Testis (tissue), 3 donors: ENCODE measurements around the gene SCAP. TPM values are rescaled to one million over a fixed set of nuclear protein-coding genes. Genes with fewer than 3 reads are reported as not detected.

Experiments used
- DNase-seq: peaks from one replicate; pipeline ENCODE4 v3.0.0-alpha.2; 2019
- H3K27ac ChIP-seq, 2 donors: fragments of 200-600 bp; sonication (generic); one replicate each; pipeline ENCODE4 v1.5.1; 2019
- H3K27me3 ChIP-seq: fragments of 200-600 bp; sonication (generic); one replicate; pipeline ENCODE4 v1.5.1; 2019
- H3K36me3 ChIP-seq: fragments of 200-600 bp; sonication (generic); one replicate; pipeline ENCODE4 v1.5.1; 2017; ENCODE audit warnings: low read depth; ENCODE audit errors: missing control alignments
- H3K4me1 ChIP-seq: fragments of 200-600 bp; sonication (generic); one replicate; pipeline ENCODE4 v1.5.1; 2019
- H3K4me3 ChIP-seq, 2 donors: fragments of 200-600 bp; sonication (generic); one replicate each; pipeline ENCODE4 v1.5.1; 2017 to 2019
- H3K9me3 ChIP-seq: fragments of 200-600 bp; sonication (generic); one replicate; pipeline ENCODE4 v1.5.1; 2017
- POLR2A ChIP-seq: fragments of 450-650 bp; IDR thresholded peaks from one replicate; pipeline ENCODE4 v1.6.1; 2017; ENCODE audit warnings: antibody characterized with exemption, mild to moderate bottlenecking, moderate library complexity
- WGBS, 2 donors: methylation state at CpG; one replicate each; pipeline ENCODE4 v1.1.5; 2018; 5-methylcytosine and 5-hydroxymethylcytosine counted together
- intact Hi-C: fragments of 100-400 bp; cut with DNase I; formaldehyde crosslinking; loops from one replicate; pipeline ENCODE4 v1.15.1; 2023; ENCODE audit warnings: low total_unique reads
- polyA plus RNA-seq: library from polyadenylated mRNA; stranded (reverse); fragments of 350-450 nt; fragmentation: Illumina TruSeq; extraction: RNeasy Lipid Tissue Mini Kit (QIAGEN cat#74804); gene quantifications from one replicate; pipeline ENCODE4 v1.2.3, GENCODE V29; 2014; ENCODE audit warnings: low read depth, low replicate concordance; ENCODE audit not compliant: insufficient read depth
- total RNA-seq, 2 donors: library from RNA; depleted of rRNA; stranded (reverse); fragments of >200 nt; gene quantifications; one replicate each; pipeline ENCODE4 v1.2.3, GENCODE V29; 2016
- TF ChIP-seq, protein P1 (sequence below), 3 experiments: fragments of 450-650 bp in 2 of 3; fragments of 200-600 bp in 1 of 3; sonication (generic) in 1 of 3; IDR thresholded peaks; one replicate each; pipeline ENCODE4 v1.5.1; 2016 to 2019; ENCODE audit warnings: antibody characterized with exemption in 3 of 3, mild to moderate bottlenecking in 2 of 3, moderate library complexity in 1 of 3

Gene SCAP
- total and polyA plus RNA-seq, 3 donors from 2014 or later = 120 to 313 (median 276) TPM

DNA sequence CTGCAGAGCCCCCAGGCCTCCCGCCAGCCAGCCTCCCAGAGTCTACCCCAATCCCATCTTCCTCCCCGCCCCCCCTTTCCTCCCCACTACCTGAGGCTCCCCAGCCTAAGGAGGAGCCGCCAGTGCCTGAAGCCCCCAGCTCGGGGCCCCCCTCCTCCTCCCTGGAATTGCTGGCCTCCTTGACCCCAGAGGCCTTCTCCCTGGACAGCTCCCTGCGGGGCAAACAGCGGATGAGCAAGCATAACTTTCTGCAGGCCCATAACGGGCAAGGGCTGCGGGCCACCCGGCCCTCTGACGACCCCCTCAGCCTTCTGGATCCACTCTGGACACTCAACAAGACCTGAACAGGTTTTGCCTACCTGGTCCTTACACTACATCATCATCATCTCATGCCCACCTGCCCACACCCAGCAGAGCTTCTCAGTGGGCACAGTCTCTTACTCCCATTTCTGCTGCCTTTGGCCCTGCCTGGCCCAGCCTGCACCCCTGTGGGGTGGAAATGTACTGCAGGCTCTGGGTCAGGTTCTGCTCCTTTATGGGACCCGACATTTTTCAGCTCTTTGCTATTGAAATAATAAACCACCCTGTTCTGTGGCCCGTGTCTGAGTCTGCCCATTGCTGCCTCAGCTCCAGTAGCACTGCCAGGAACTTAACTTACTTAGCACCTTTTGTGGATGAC, 62.8 kb downstream of the SCAP start:
- Histone ChIP-seq H3K27me3 (no peaks in the 10 kb centered on the region), H3K27ac (no peak overlapping the region), H3K9me3 (no peaks in the 10 kb centered on the region), H3K4me3 (no peak overlapping the region), H3K4me1 (peaks cover 7% of the 10 kb centered on the region), H3K36me3 (no peaks in the 10 kb centered on the region)
- 59 to 70% methylated on average over 2 to 11 of the region's 12 CpGs for WGBS, 2 donors
- intact Hi-C loops = no loop called here
- no peak for DNase-seq
- no peak for TF ChIP-seq POLR2A
- TF ChIP-seq, protein P1, sequence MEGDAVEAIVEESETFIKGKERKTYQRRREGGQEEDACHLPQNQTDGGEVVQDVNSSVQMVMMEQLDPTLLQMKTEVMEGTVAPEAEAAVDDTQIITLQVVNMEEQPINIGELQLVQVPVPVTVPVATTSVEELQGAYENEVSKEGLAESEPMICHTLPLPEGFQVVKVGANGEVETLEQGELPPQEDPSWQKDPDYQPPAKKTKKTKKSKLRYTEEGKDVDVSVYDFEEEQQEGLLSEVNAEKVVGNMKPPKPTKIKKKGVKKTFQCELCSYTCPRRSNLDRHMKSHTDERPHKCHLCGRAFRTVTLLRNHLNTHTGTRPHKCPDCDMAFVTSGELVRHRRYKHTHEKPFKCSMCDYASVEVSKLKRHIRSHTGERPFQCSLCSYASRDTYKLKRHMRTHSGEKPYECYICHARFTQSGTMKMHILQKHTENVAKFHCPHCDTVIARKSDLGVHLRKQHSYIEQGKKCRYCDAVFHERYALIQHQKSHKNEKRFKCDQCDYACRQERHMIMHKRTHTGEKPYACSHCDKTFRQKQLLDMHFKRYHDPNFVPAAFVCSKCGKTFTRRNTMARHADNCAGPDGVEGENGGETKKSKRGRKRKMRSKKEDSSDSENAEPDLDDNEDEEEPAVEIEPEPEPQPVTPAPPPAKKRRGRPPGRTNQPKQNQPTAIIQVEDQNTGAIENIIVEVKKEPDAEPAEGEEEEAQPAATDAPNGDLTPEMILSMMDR (IDR thresholded peaks at IDR 0.05) = peak in 2 of 3 experiments; percentile 12 to 28

DNA sequence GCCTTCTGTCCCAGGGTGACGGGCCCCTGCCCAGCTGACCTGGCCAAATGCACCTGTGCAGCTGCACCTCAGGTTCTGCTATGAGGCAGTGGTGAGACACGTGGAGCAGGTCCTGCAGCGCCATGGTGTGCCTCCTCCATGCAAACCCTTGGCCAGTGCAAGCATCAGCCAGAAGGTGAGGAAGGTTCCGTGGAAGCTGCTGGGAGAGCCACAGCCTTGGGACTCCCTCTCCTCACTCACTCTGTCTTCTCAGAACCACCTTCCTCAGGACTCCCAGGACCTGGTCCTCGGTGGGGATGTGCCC, 63.3 kb downstream of the SCAP start:
- TF ChIP-seq, protein P1 (IDR thresholded peaks at IDR 0.05) = no peak
- TF ChIP-seq POLR2A = no peak
- no peak for DNase-seq
- WGBS, 2 donors = 70 to 89% methylated on average over 2 to 5 of the region's 5 CpGs
- no peak overlapping the region for H3K4me3 ChIP-seq
- H3K27me3 ChIP-seq = no peaks in the 10 kb centered on the region
- no peak overlapping the region for H3K27ac ChIP-seq
- H3K4me1 ChIP-seq = peaks cover 7% of the 10 kb centered on the region
- intact Hi-C loops = no loop called here
- no peaks in the 10 kb centered on the region for H3K36me3 ChIP-seq
- H3K9me3 ChIP-seq = no peaks in the 10 kb centered on the region

DNA sequence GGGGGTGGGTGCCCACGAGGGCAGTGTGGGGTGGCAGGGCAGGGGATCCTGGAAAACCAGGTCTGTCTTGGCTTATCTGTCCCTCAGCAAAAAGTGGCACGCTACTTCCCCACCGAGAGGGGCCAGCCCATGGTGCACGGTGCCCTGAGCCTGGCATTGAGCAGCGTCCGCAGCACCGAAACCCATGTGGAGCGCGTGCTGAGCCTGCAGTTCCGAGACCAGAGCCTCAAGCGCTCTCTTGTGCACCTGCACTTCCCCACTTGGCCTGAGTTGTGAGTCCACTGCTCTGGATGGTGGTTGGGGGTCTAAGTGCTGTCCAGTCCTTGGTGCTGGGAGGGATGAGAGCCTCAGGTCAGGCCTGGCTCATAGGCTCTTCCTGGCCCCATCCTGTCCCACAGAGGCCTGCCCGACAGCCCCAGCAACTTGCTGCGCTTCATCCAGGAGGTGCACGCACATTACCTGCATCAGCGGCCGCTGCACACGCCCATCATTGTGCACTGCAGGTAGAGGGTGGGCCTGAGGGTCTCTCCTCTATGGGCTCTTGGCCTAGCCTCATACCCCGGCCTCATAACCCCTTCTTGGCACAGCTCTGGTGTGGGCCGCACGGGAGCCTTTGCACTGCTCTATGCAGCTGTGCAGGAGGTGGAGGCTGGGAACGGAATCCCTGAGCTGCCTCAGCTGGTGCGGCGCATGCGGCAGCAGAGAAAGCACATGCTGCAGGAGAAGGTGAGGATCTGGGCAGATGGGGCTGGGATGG, 63.9 kb downstream of the SCAP start:
- Histone ChIP-seq H3K27me3 (no peaks in the 10 kb centered on the region), H3K4me3 (no peak overlapping the region), H3K27ac (no peak overlapping the region), H3K4me1 (peaks cover 7% of the 10 kb centered on the region), H3K36me3 (no peaks in the 10 kb centered on the region), H3K9me3 (no peaks in the 10 kb centered on the region)
- TF ChIP-seq, protein P1 (IDR thresholded peaks at IDR 0.05) = no peak
- TF ChIP-seq POLR2A = no peak
- whole genome bisulfite sequencing, 2 donors = 87 to 89% methylated on average over 3 to 24 of the region's 24 CpGs
- DNase-seq = no peak
- intact Hi-C loops = no loop called here

DNA sequence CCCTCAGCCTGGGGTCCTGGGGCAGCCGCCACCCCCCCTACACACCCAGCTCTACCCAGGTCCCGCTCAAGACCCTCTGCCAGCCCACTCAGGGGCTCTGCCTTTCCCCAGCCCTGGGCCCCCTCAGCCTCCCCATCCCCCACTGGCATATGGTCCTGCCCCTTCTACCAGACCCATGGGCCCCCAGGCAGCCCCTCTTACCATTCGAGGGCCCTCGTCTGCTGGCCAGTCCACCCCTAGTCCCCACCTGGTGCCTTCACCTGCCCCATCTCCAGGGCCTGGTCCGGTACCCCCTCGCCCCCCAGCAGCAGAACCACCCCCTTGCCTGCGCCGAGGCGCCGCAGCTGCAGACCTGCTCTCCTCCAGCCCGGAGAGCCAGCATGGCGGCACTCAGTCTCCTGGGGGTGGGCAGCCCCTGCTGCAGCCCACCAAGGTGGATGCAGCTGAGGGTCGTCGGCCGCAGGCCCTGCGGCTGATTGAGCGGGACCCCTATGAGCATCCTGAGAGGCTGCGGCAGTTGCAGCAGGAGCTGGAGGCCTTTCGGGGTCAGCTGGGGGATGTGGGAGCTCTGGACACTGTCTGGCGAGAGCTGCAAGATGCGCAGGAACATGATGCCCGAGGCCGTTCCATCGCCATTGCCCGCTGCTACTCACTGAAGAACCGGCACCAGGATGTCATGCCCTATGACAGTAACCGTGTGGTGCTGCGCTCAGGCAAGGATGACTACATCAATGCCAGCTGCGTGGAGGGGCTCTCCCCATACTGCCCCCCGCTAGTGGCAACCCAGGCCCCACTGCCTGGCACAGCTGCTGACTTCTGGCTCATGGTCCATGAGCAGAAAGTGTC, 64.7 kb downstream of the SCAP start:
- 92 to 95% methylated on average over 17 to 23 of the region's 30 CpGs for whole genome bisulfite sequencing, 2 donors

More for the DNA sequence above, 64.7 kb downstream of the SCAP start:
- H3K9me3 ChIP-seq = no peaks in the 10 kb centered on the region
- no peak for DNase-seq
- no peak overlapping the region for H3K27ac ChIP-seq
- H3K27me3 ChIP-seq = no peaks in the 10 kb centered on the region
- H3K36me3 ChIP-seq = no peaks in the 10 kb centered on the region
- H3K4me1 ChIP-seq = peaks cover 14% of the 10 kb centered on the region
- H3K4me3 ChIP-seq = no peak overlapping the region
- TF ChIP-seq, protein P1 (IDR thresholded peaks at IDR 0.05) = no peak
- TF ChIP-seq POLR2A = no peak
- intact Hi-C loops = no loop called here
